Measurements from ENCODE around the gene SUGCT. TPM values are rescaled to one million over a fixed set of nuclear protein-coding genes. Genes with fewer than 3 reads are reported as not detected.

SUGCT gene
- total and polyA plus RNA-seq, 10 donors, result 1.4 to 13.6 (median 2.5) TPM

DNA sequence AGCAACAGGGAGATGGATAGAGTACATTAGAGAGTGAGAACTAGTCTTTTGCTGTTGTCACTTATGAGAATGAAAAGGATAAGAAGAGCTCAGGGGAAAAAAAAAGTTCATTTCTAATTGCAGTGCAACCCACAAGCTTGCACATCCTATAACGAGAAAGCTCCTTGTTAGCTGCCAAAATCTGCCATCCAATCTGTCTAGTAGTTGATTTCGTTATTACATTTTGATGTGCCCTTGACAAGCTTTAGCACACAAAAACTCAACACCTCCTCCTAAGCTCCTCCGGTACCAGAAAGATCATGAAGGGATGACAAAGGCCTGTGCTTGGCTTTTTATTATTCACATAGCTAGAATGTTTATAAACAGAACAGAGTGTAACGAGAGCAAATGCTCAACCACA, 519.4 kb downstream of the SUGCT start:
- H3K27ac ChIP-seq, result no peak overlapping the region
- peaks cover 0 to 8% (median 7%) of the 10 kb centered on the region in 8 donors for H3K9me3 ChIP-seq
- no peaks in the 10 kb centered on the region for H3K36me3 ChIP-seq
- no peak overlapping the region for H3K4me3 ChIP-seq
- H3K4me1 ChIP-seq, result no peaks in the 10 kb centered on the region
- whole genome bisulfite sequencing, 5 donors, result 75 to 92% (median 86%) methylated on average over 4 of the region's 4 CpGs
- DNase-seq, result no peak
- intact Hi-C loops (cut with DNase I; ENCODE audit: low total_unique reads), result no loop called here
- TF ChIP-seq POLR2A (IDR thresholded peaks at IDR 0.05), result no peak
- TF ChIP-seq, protein P1, sequence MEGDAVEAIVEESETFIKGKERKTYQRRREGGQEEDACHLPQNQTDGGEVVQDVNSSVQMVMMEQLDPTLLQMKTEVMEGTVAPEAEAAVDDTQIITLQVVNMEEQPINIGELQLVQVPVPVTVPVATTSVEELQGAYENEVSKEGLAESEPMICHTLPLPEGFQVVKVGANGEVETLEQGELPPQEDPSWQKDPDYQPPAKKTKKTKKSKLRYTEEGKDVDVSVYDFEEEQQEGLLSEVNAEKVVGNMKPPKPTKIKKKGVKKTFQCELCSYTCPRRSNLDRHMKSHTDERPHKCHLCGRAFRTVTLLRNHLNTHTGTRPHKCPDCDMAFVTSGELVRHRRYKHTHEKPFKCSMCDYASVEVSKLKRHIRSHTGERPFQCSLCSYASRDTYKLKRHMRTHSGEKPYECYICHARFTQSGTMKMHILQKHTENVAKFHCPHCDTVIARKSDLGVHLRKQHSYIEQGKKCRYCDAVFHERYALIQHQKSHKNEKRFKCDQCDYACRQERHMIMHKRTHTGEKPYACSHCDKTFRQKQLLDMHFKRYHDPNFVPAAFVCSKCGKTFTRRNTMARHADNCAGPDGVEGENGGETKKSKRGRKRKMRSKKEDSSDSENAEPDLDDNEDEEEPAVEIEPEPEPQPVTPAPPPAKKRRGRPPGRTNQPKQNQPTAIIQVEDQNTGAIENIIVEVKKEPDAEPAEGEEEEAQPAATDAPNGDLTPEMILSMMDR (IDR thresholded peaks at IDR 0.05 in 8 of 11, conservative IDR thresholded peaks at IDR 0.05 in 3 of 11), result no peak
- TF ChIP-seq POLR2AphosphoS5 (IDR thresholded peaks at IDR 0.05), result no peak
- no peaks in the 10 kb centered on the region for H3K27me3 ChIP-seq (replicated peaks in 1 of 7)

DNA sequence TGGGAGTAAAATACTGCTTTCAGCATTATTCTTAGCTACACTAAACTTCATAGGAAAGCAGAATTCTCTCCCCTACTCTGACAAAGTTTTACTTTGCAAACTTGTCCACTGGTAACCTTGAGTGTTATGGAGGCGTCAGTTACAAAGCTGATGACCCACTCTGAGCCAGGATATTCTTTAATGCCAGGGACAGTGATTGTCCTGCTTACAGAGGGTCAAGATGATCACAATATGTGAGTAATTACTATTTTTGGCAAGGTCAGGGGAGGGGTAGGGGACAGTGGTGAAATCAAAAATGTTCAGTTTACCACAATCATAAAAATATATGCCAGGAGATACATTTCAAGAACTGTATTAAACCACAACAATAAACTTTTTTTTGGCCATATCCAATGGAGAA, 520.6 kb downstream of the SUGCT start:
- intact Hi-C loops (cut with DNase I; ENCODE audit: low total_unique reads), result no loop called here
- Histone ChIP-seq H3K27ac (no peak overlapping the region), H3K9me3 (peaks cover 0 to 8% (median 6%) of the 10 kb centered on the region in 8 donors), H3K36me3 (no peaks in the 10 kb centered on the region), H3K27me3 (replicated peaks in 1 of 7) (no peaks in the 10 kb centered on the region), H3K4me3 (no peak overlapping the region), H3K4me1 (no peaks in the 10 kb centered on the region)
- TF ChIP-seq, protein P1 (IDR thresholded peaks at IDR 0.05 in 8 of 11, conservative IDR thresholded peaks at IDR 0.05 in 3 of 11), result no peak
- TF ChIP-seq POLR2AphosphoS5 (IDR thresholded peaks at IDR 0.05) (no peak), POLR2A (IDR thresholded peaks at IDR 0.05) (no peak)
- WGBS, 5 donors, result 57 to 88% (median 70%) methylated on average over 1 of the region's 1 CpG
- DNase-seq, result no peak

DNA sequence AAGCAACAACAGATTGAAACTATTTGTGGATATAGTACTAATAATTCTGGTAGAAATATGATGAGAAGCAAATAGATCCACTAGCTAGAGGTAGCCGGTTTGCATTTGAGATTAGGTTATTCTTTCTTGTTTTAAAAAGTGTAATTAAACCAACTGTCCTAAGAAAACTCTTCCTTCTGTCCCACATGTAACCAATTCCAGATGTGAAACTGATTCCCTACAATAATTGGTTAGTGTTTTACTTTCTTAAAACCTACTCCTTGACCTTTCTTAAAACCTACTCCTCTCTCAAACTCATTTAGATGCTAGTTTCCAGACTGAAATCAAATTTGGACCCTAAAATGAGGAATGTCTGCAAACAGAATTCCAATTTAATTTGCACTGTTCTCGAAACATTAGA, 521.5 kb downstream of the SUGCT start:
- H3K36me3 ChIP-seq, result no peaks in the 10 kb centered on the region
- H3K9me3 ChIP-seq, result no peaks in the 10 kb centered on the region
- no peaks in the 10 kb centered on the region for H3K27me3 ChIP-seq (replicated peaks in 1 of 7)
- 84 to 95% (median 91%) methylated on average over 2 of the region's 2 CpGs for WGBS, 5 donors
- intact Hi-C loops (cut with DNase I; ENCODE audit: low total_unique reads), result no loop called here
- no peak for DNase-seq
- no peak overlapping the region for H3K4me3 ChIP-seq
- H3K4me1 ChIP-seq, result no peaks in the 10 kb centered on the region
- no peak overlapping the region for H3K27ac ChIP-seq
- TF ChIP-seq, protein P1 (IDR thresholded peaks at IDR 0.05 in 8 of 11, conservative IDR thresholded peaks at IDR 0.05 in 3 of 11), result no peak
- TF ChIP-seq POLR2AphosphoS5 (IDR thresholded peaks at IDR 0.05) (no peak), POLR2A (IDR thresholded peaks at IDR 0.05) (no peak)

DNA sequence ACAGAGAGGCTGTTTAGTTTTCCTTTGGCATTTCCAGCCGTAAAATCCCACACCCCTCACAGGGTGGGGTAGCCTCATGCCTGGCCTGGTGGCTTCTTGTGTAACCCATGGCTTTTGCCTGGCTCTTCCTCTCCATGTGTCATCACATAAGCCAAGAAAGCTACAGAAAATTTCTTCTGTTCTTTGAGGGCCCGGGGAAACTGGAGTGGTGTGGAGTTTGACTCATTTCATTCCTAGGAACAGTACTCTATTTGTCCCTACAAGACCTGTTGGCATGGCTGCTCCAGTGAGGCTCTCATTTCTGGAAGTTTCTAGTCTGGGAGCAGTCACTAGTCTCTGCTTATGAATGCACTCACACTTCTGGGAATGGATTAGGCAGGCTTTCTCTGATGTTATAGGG, 523.9 kb downstream of the SUGCT start:
- Histone ChIP-seq H3K27me3 (replicated peaks in 1 of 7) (no peaks in the 10 kb centered on the region), H3K27ac (no peak overlapping the region), H3K4me3 (no peak overlapping the region), H3K9me3 (no peaks in the 10 kb centered on the region), H3K4me1 (no peaks in the 10 kb centered on the region), H3K36me3 (no peaks in the 10 kb centered on the region)
- TF ChIP-seq, protein P1 (IDR thresholded peaks at IDR 0.05 in 8 of 11, conservative IDR thresholded peaks at IDR 0.05 in 3 of 11), result no peak
- TF ChIP-seq POLR2AphosphoS5 (IDR thresholded peaks at IDR 0.05), result no peak
- TF ChIP-seq POLR2A (IDR thresholded peaks at IDR 0.05), result no peak
- 87 to 100% (median 88%) methylated on average over 2 of the region's 2 CpGs for WGBS, 5 donors
- intact Hi-C loops (cut with DNase I; ENCODE audit: low total_unique reads), result no loop called here
- DNase-seq, result no peak
